ENCODE data around the gene TRIB2.
A peak's percentile ranks its signal among the peaks of the same experiment; 100 is the strongest.

TRIB2 gene

GRCh38 chr2:12716032-12716281 lies 779 bp upstream of the TRIB2 start:
- no peak for TF ChIP-seq TAF1 (IDR thresholded peaks at IDR 0.05; ENCODE audit: borderline replicate concordance, insufficient read depth, low read length)
- 0 out of 4 replicates have a peak, but pooled peaks of 1 of the 2 experiments have one; percentile 7 for TF ChIP-seq REST (IDR thresholded peaks at IDR 0.05; ENCODE audit: insufficient read depth in 1 of 2, low read depth in 2 of 2, low read length in 2 of 2)
- peak; percentile 23 for TF ChIP-seq FOXP2 (optimal IDR thresholded peaks at IDR 0.05; ENCODE audit: borderline replicate concordance, extremely low read depth, extremely low read length, insufficient read depth)
- no peak for TF ChIP-seq SIN3A (IDR thresholded peaks at IDR 0.05; ENCODE audit: borderline replicate concordance, insufficient read depth, low read length)

DNA sequence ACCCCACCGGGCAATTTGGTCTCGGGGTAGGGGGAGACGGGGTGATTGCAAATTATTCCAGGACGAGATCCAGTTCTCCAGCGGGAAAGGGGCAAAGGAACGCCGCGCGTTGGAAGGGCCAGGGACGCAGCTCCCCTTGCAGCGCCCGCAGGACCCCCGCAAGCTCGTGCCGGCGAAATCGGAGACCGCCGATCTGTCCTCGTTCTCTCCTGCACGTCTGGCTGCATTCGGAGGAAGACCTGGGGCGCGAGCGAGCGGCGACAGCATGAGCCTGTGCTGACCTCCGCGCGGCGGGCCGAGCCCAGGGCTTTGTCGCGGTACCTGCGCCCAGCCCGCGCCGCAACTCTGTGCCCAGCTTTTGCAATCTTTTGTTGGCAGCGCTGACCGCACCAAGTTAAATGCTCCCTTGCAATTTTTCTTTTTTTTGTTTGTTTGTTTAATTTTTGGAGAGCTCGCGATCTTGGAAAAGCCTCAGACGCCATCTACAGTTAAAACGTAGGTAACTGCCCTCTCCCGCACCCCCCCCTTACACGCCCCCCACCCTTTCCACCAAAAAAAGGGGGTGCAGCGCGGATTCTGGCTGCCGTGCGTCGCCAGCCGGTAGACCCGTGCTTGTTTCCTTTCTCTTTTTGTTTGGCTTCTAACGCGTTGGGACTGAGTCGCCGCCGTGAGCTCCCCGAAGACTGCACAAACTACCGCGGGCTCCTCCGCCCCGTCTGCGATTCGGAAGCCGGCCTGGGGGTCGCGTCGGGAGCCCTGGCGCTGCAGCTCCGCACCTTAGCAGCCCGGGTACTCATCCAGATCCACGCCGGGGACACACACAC lies 667 bp downstream of the TRIB2 start:
- no peak for TF ChIP-seq SIN3A (IDR thresholded peaks at IDR 0.05; ENCODE audit: borderline replicate concordance, insufficient read depth, low read length)
- peak; percentile 65 for TF ChIP-seq FOXP2 (optimal IDR thresholded peaks at IDR 0.05; ENCODE audit: borderline replicate concordance, extremely low read depth, extremely low read length, insufficient read depth)

DNA sequence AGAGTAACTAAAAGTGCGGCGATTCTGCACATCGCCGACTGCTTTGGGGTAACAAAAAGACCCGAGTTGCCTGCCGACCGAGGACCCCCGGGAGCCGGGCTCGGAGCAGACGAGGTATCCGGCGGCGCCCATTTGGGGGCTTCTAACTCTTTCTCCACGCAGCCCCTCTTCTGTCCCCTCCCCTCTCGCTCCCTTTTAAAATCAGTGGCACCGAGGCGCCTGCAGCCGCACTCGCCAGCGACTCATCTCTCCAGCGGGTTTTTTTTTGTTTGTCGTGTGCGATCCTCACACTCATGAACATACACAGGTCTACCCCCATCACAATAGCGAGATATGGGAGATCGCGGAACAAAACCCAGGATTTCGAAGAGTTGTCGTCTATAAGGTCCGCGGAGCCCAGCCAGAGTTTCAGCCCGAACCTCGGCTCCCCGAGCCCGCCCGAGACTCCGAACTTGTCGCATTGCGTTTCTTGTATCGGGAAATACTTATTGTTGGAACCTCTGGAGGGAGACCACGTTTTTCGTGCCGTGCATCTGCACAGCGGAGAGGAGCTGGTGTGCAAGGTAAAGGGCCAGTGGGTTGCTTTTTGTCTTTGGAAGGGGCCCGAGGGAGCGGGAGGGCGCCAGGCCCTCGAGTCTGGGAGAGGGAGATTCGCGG lies 1.4 kb downstream of the TRIB2 start:
- TF ChIP-seq FOXP2 (optimal IDR thresholded peaks at IDR 0.05; ENCODE audit: borderline replicate concordance, extremely low read depth, extremely low read length, insufficient read depth) (no peak), POLR2AphosphoS5 (IDR thresholded peaks at IDR 0.05; ENCODE audit: low read depth, low read length) (no peak), TAF1 (IDR thresholded peaks at IDR 0.05; ENCODE audit: borderline replicate concordance, insufficient read depth, low read length) (no peak), REST (IDR thresholded peaks at IDR 0.05; ENCODE audit: insufficient read depth in 1 of 2, low read depth in 2 of 2, low read length in 2 of 2) (no peak), SIN3A (IDR thresholded peaks at IDR 0.05; ENCODE audit: borderline replicate concordance, insufficient read depth, low read length) (no peak; the same call in 1 of the 2 replicates)

- TF ChIP-seq TAF1 (IDR thresholded peaks at IDR 0.05; ENCODE audit: borderline replicate concordance, insufficient read depth, low read length) (no peak), REST (IDR thresholded peaks at IDR 0.05; ENCODE audit: insufficient read depth in 1 of 2, low read depth in 2 of 2, low read length in 2 of 2) (no peak), SIN3A (IDR thresholded peaks at IDR 0.05; ENCODE audit: borderline replicate concordance, insufficient read depth, low read length) (no peak), FOXP2 (optimal IDR thresholded peaks at IDR 0.05; ENCODE audit: borderline replicate concordance, extremely low read depth, extremely low read length, insufficient read depth) (no peak), POLR2AphosphoS5 (IDR thresholded peaks at IDR 0.05; ENCODE audit: low read depth, low read length) (no peak)
These were observed 2.1 kb downstream of the TRIB2 start for GRCh38 chr2:12718711-12719399.

DNA sequence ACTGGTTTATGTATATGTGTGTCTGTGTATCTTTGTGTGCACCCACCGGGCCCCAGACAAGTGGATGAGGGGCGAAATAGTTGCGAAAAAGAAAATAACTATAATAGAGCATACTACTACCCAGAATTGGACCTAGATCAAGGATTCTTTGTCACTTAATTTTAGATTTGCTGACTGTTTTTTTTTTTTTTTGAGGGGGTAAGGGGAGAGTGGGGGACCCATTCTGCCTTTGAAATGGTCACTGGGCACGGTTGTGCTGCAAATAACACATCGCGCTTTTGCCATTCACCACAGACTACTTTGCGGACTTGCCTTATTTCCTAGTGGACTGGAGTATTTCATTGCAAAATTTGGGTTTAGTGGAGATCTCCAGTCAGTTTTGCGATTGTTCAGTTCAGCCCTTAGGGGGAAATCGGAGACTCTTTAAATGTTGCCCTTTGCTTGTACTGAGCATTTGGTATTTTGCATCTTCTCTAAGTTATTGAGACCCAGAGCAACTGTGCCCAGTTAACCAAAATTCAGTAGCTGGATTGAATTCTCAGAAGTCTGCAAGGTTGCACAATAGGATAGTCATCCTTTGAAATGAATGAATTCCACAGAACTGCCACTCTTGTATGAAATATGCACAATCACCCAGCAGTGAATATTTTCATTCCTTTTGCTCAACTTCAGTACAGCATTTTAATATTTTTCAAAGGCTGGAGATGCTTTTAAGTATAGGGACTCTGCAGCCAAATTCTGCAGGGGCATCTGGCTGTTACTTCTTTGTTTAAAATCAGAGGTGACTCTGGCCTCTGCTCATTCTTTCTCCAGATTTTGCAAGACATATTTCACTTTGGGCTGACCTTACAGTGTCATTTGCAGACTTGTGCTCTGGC lies 2.9 kb downstream of the TRIB2 start:
- TF ChIP-seq SIN3A (IDR thresholded peaks at IDR 0.05; ENCODE audit: borderline replicate concordance, insufficient read depth, low read length) (no peak), FOXP2 (optimal IDR thresholded peaks at IDR 0.05; ENCODE audit: borderline replicate concordance, extremely low read depth, extremely low read length, insufficient read depth) (no peak), TAF1 (IDR thresholded peaks at IDR 0.05; ENCODE audit: borderline replicate concordance, insufficient read depth, low read length) (no peak), REST (IDR thresholded peaks at IDR 0.05; ENCODE audit: insufficient read depth in 1 of 2, low read depth in 2 of 2, low read length in 2 of 2) (no peak), POLR2AphosphoS5 (IDR thresholded peaks at IDR 0.05; ENCODE audit: low read depth, low read length) (no peak)
